WTC11 (cell line): ENCODE data around the gene NELFA. TPM values are rescaled to one million over a fixed set of nuclear protein-coding genes. Genes with fewer than 3 reads are reported as not detected.

ENCODE experiments used
- ATAC-seq: fragments of 200-7000 bp; cut with Tn5 transposase; 2 replicates; pipeline ENCODE4 v1.10.0; 2021; ENCODE audit warnings: mild to moderate bottlenecking, moderate library complexity
- CTCF ChIA-PET: fragments of 300-600 bp; sonication (Branson Sonifier 250); formaldehyde crosslinking; loops from one replicate; lab custom pipeline; 2021; ENCODE audit warnings: antibody characterized with exemption; lab: Charles Lee
- POLR2A ChIA-PET: fragments of 350-600 bp; sonication (Branson Sonifier 250); formaldehyde crosslinking; loops from one replicate; lab custom pipeline; 2021; ENCODE audit warnings: antibody characterized with exemption; lab: Charles Lee
- DNase-seq: peaks from one replicate; pipeline ENCODE4 v3.0.0; 2021; ENCODE audit warnings: low spot score
- H3K27ac Mint-ChIP-seq: 2 replicates; pipeline ENCODE4 v1.8.0; 2021; ENCODE audit warnings: mixed read lengths
- H3K27me3 Mint-ChIP-seq: 2 replicates; pipeline ENCODE4 v1.8.0; 2021; ENCODE audit warnings: low read depth, mild to moderate bottlenecking, moderate library complexity, mixed read lengths
- H3K36me3 Mint-ChIP-seq: 2 replicates; pipeline ENCODE4 v1.8.0; 2021; ENCODE audit warnings: mixed read lengths
- H3K4me1 Mint-ChIP-seq: 2 replicates; pipeline ENCODE4 v1.8.0; 2022; ENCODE audit warnings: mixed read lengths
- H3K4me3 Mint-ChIP-seq: 2 replicates; pipeline ENCODE4 v1.8.0; 2021; ENCODE audit warnings: mild to moderate bottlenecking, moderate library complexity, mixed read lengths
- H3K9me3 Mint-ChIP-seq: 2 replicates; pipeline ENCODE4 v1.8.0; 2021; ENCODE audit warnings: mixed read lengths
- AR ChIP-seq: fragments of 250-450 bp; sonication (Bioruptor Pico); IDR thresholded peaks from 2 replicates; pipeline ENCODE4 v1.9.0; 2021; ENCODE audit warnings: mild to moderate bottlenecking
- ESRRA ChIP-seq: sonication (generic); formaldehyde crosslinking; IDR thresholded peaks from 2 replicates; pipeline ENCODE4 v1.8.1; 2022; ENCODE audit warnings: mild to moderate bottlenecking, missing genetic modification reagents, borderline replicate concordance
- FOXK1 ChIP-seq: sonication (generic); formaldehyde crosslinking; IDR thresholded peaks from 2 replicates; pipeline ENCODE4 v1.8.0; 2022; ENCODE audit warnings: mild to moderate bottlenecking, moderate library complexity, missing genetic modification reagents
- FOXP1 ChIP-seq: sonication (generic); formaldehyde crosslinking; IDR thresholded peaks from 2 replicates; pipeline ENCODE4 v1.8.0; 2022; ENCODE audit warnings: missing genetic modification reagents, mild to moderate bottlenecking, moderate library complexity, borderline replicate concordance
- GTF2I ChIP-seq: fragments of 250-450 bp; sonication (Bioruptor Pico); conservative IDR thresholded peaks from 2 replicates; pipeline ENCODE4 v1.4.0; 2021; ENCODE audit warnings: mild to moderate bottlenecking
- NFATC4 ChIP-seq: fragments of 250-450 bp; sonication (Bioruptor Pico); IDR thresholded peaks from 2 replicates; pipeline ENCODE4 v1.9.0; 2021; ENCODE audit warnings: mild to moderate bottlenecking
- RORB ChIP-seq: fragments of 250-450 bp; sonication (Bioruptor Pico); IDR thresholded peaks from 2 replicates; pipeline ENCODE4 v1.9.0; 2021; ENCODE audit warnings: mild to moderate bottlenecking
- SMAD3 ChIP-seq: sonication (generic); formaldehyde crosslinking; IDR thresholded peaks from 2 replicates; pipeline ENCODE4 v1.8.0; 2022; ENCODE audit warnings: missing genetic modification reagents, mild to moderate bottlenecking, borderline replicate concordance
- SOX15 ChIP-seq: fragments of 250-450 bp; sonication (Bioruptor Pico); IDR thresholded peaks from 2 replicates; pipeline ENCODE4 v1.9.0; 2021; ENCODE audit warnings: mild to moderate bottlenecking
- TEAD1 ChIP-seq: sonication (generic); formaldehyde crosslinking; IDR thresholded peaks from 2 replicates; pipeline ENCODE4 v1.8.0; 2022; ENCODE audit warnings: mild to moderate bottlenecking, missing genetic modification reagents
- TP53 ChIP-seq: sonication (generic); formaldehyde crosslinking; IDR thresholded peaks from 2 replicates; pipeline ENCODE4 v1.8.1; 2023; ENCODE audit warnings: mild to moderate bottlenecking, missing genetic modification reagents
- ZBTB21 ChIP-seq: sonication (generic); formaldehyde crosslinking; IDR thresholded peaks from 2 replicates; pipeline ENCODE4 v1.8.1; 2023; ENCODE audit warnings: mild to moderate bottlenecking, missing genetic modification reagents, borderline replicate concordance
- ZNF219 ChIP-seq: sonication (generic); formaldehyde crosslinking; IDR thresholded peaks from 2 replicates; pipeline ENCODE4 v1.8.0; 2023; ENCODE audit warnings: missing genetic modification reagents, mild to moderate bottlenecking, borderline replicate concordance
- ZNF263 ChIP-seq: sonication (generic); formaldehyde crosslinking; IDR thresholded peaks from 2 replicates; pipeline ENCODE4 v1.8.1; 2022; ENCODE audit warnings: low read depth, mild to moderate bottlenecking, moderate library complexity, missing genetic modification reagents
- total RNA-seq: library from RNA; stranded (reverse); gene quantifications from 3 replicates; pipeline ENCODE4 v1.2.3, GENCODE V29; 2021
- TF ChIP-seq, protein P1 (sequence below): sonication (generic); formaldehyde crosslinking; IDR thresholded peaks from 2 replicates; pipeline ENCODE4 v1.8.0; 2022; ENCODE audit warnings: mild to moderate bottlenecking, missing genetic modification reagents

The NELFA gene
- total RNA-seq, 1 experiment from 2014 or later: 72.6 TPM

- TF ChIP-seq AR (no peak), SOX15 (CRISPR knock-in tag) (no peak)
These were observed 2.8 kb upstream of the NELFA start (continued) for GRCh38 chr4:2011583-2011982.

- POLR2A ChIA-PET: interaction anchor here (1.1 kb wide), 1 partner anchor 26 kb away, joined by 3 read pairs; no protein-coding TSS in a partner anchor
- TF ChIP-seq ZNF263 (CRISPR knock-in tag) (0 out of 2 replicates have a peak, but pooled peaks have one; percentile 12), SMAD3 (CRISPR knock-in tag) (no peak)
- peak; percentile 63 for ATAC-seq
- DNase-seq: peak; percentile 66
- H3K27me3 Mint-ChIP-seq: peaks cover 9% of the 10 kb centered on the region
- peak overlapping the region; percentile 85 for H3K4me3 Mint-ChIP-seq
- no peak overlapping the region for H3K27ac Mint-ChIP-seq
- CTCF ChIA-PET: interaction anchor here (0.6 to 1.3 kb wide), 8 partner anchors 10 to 394 kb away, joined by 3 to 4 read pairs (median 3); a partner anchor contains a TSS
- peaks cover 14% of the 10 kb centered on the region for H3K4me1 Mint-ChIP-seq
- H3K9me3 Mint-ChIP-seq: no peaks in the 10 kb centered on the region
- peaks cover 9% of the 10 kb centered on the region for H3K36me3 Mint-ChIP-seq
These were observed 968 bp upstream of the NELFA start for GRCh38 chr4:2009651-2010233.

DNA sequence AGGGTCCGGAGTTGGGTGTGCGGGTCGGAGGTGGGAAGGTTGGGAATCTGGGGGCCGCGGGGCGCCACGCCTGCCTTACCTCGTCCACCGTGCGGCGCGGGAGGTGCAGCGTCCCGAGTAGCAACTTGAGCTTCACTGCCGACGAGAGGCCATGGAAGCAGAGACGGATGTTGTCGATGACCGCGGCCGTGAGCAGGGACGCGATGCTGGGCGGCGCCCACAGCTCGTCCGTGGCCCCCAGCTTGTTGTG lies 178 bp downstream of the NELFA start:
- TF ChIP-seq, protein P1, sequence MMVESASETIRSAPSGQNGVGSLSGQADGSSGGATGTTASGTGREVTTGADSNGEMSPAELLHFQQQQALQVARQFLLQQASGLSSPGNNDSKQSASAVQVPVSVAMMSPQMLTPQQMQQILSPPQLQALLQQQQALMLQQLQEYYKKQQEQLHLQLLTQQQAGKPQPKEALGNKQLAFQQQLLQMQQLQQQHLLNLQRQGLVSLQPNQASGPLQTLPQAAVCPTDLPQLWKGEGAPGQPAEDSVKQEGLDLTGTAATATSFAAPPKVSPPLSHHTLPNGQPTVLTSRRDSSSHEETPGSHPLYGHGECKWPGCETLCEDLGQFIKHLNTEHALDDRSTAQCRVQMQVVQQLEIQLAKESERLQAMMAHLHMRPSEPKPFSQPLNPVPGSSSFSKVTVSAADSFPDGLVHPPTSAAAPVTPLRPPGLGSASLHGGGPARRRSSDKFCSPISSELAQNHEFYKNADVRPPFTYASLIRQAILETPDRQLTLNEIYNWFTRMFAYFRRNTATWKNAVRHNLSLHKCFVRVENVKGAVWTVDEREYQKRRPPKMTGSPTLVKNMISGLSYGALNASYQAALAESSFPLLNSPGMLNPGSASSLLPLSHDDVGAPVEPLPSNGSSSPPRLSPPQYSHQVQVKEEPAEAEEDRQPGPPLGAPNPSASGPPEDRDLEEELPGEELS (CRISPR knock-in tag): peak; percentile 68; the same call in 1 of the 2 replicates
- TF ChIP-seq FOXP1 (CRISPR knock-in tag): no peak
- TF ChIP-seq SMAD3 (CRISPR knock-in tag): no peak; the same call in 1 of the 2 replicates
- TF ChIP-seq FOXK1 (CRISPR knock-in tag): peak; percentile 73; the same call in 1 of the 2 replicates
- no peak; the same call in 1 of the 2 replicates for TF ChIP-seq ESRRA (CRISPR knock-in tag)
- no peak for TF ChIP-seq GTF2I (CRISPR knock-in tag)
- TF ChIP-seq TEAD1 (CRISPR knock-in tag): peak; percentile 74; the same call in 1 of the 2 replicates
- 0 out of 2 replicates have a peak, but pooled peaks have one; percentile 74 for TF ChIP-seq ZBTB21 (CRISPR knock-in tag)
- TF ChIP-seq RORB: no peak
- TF ChIP-seq ZNF219 (CRISPR knock-in tag): peak; percentile 35; the same call in 1 of the 2 replicates
- 0 out of 2 replicates have a peak, but pooled peaks have one; percentile 55 for TF ChIP-seq TP53 (CRISPR knock-in tag)
- TF ChIP-seq NFATC4 (CRISPR knock-in tag): no peak
- CTCF ChIA-PET: interaction anchor here (0.7 to 1.3 kb wide), 3 partner anchors 17 to 212 kb away, joined by 3 to 4 read pairs (median 3); a partner anchor contains a TSS

More for the DNA sequence above, 178 bp downstream of the NELFA start:
- H3K36me3 Mint-ChIP-seq: peaks cover 9% of the 10 kb centered on the region
- ATAC-seq: peak; percentile 19
- peak overlapping the region; percentile 45 for H3K27ac Mint-ChIP-seq
- peak overlapping the region; percentile 85 for H3K4me3 Mint-ChIP-seq
- H3K27me3 Mint-ChIP-seq: peaks cover 6% of the 10 kb centered on the region
- no peak for DNase-seq
- POLR2A ChIA-PET: interaction anchor here (1.0 to 1.1 kb wide), 2 partner anchors 27 to 117 kb away, joined by 3 to 4 read pairs; no protein-coding TSS in a partner anchor
- H3K9me3 Mint-ChIP-seq: no peaks in the 10 kb centered on the region
- H3K4me1 Mint-ChIP-seq: peaks cover 14% of the 10 kb centered on the region
